Muscle of leg (tissue), 11 donors: ENCODE results near the gene SMOC2. TPM values are rescaled to one million over a fixed set of nuclear protein-coding genes. Genes with fewer than 3 reads are reported as not detected.
A peak's percentile ranks its signal among the peaks of the same experiment; 100 is the strongest.

Experiments used
- DNase-seq: peaks from one replicate; pipeline ENCODE4 v3.0.0; 2013
- H3K27ac ChIP-seq: one replicate; pipeline ENCODE4 v1.5.1; 2013; ENCODE audit warnings: mild to moderate bottlenecking, low read length, control low read depth
- H3K27me3 ChIP-seq: one replicate; pipeline ENCODE4 v1.6.1; 2013; ENCODE audit warnings: low read length; ENCODE audit not compliant: control insufficient read depth, insufficient read depth
- H3K36me3 ChIP-seq: one replicate; pipeline ENCODE4 v1.6.1; 2013; ENCODE audit warnings: low read length; ENCODE audit not compliant: control insufficient read depth, insufficient read depth
- H3K4me1 ChIP-seq: one replicate; pipeline ENCODE4 v1.6.1; 2013; ENCODE audit warnings: low read length; ENCODE audit not compliant: control insufficient read depth, insufficient read depth
- H3K4me3 ChIP-seq: one replicate; pipeline ENCODE4 v1.5.1; 2013; ENCODE audit warnings: low read length, control low read depth
- H3K9me3 ChIP-seq: replicated peaks from 2 replicates; pipeline ENCODE4 v1.6.1; 2013; ENCODE audit warnings: low read depth, low read length; ENCODE audit not compliant: control insufficient read depth
- WGBS: methylation state at CpG from one replicate; pipeline ENCODE4 v1.1.5; 2013; ENCODE audit warnings: missing lambda C conversion rate; ENCODE audit not compliant: insufficient coverage; 5-methylcytosine and 5-hydroxymethylcytosine counted together
- polyA plus RNA-seq, 8 donors: library from polyadenylated mRNA; unstranded; fragments of 120-200 nt; gene quantifications; one replicate each; pipeline versions ENCODE4 v1.2.1 to v1.2.3, GENCODE V29; 2013; ENCODE audit warnings: inconsistent platforms in 1 of 8, low replicate concordance in 1 of 8; ENCODE audit not compliant: insufficient read length in 8 of 8, insufficient read depth in 1 of 8
- total RNA-seq: library from RNA; stranded (reverse); fragments of 120-200 nt; gene quantifications from one replicate; pipeline ENCODE4 v1.2.4, GENCODE V29; 2013

The SMOC2 gene
- total and polyA plus RNA-seq, 9 donors, result 58.0 to 109 (median 78.9) TPM

- Histone ChIP-seq H3K36me3 (no peaks in the 10 kb centered on the region), H3K9me3 (no peaks in the 10 kb centered on the region), H3K4me1 (no peaks in the 10 kb centered on the region), H3K27ac (no peak overlapping the region), H3K27me3 (peaks cover 2% of the 10 kb centered on the region), H3K4me3 (no peak overlapping the region)
- 87% methylated on average over 3 of the region's 8 CpGs for WGBS
- no peak for DNase-seq
Observed at GRCh38 chr6:168507730-168508129, 66.7 kb downstream of the SMOC2 start.

GRCh38 chr6:168508903-168509302 lies 67.9 kb downstream of the SMOC2 start:
- Histone ChIP-seq H3K27ac (no peak overlapping the region), H3K4me1 (peaks cover 3% of the 10 kb centered on the region), H3K36me3 (no peaks in the 10 kb centered on the region), H3K27me3 (peaks cover 2% of the 10 kb centered on the region), H3K4me3 (no peak overlapping the region), H3K9me3 (no peaks in the 10 kb centered on the region)
- no peak for DNase-seq
- 87% methylated on average over 9 of the region's 12 CpGs for WGBS

GRCh38 chr6:168513766-168514165 lies 72.8 kb downstream of the SMOC2 start:
- peaks cover 7% of the 10 kb centered on the region for H3K4me1 ChIP-seq
- H3K36me3 ChIP-seq, result no peaks in the 10 kb centered on the region
- 27% methylated on average over 3 of the region's 8 CpGs for WGBS
- H3K9me3 ChIP-seq, result no peaks in the 10 kb centered on the region
- no peak overlapping the region for H3K4me3 ChIP-seq
- no peak for DNase-seq
- H3K27ac ChIP-seq, result no peak overlapping the region
- peaks cover 2% of the 10 kb centered on the region for H3K27me3 ChIP-seq

- Histone ChIP-seq H3K4me1 (peaks cover 7% of the 10 kb centered on the region), H3K27me3 (peaks cover 2% of the 10 kb centered on the region), H3K36me3 (no peaks in the 10 kb centered on the region), H3K27ac (no peak overlapping the region), H3K9me3 (no peaks in the 10 kb centered on the region), H3K4me3 (no peak overlapping the region)
- DNase-seq, result peak; percentile 85
- 37% methylated on average over 4 of the region's 10 CpGs for WGBS
Observed at GRCh38 chr6:168514216-168514615, 73.2 kb downstream of the SMOC2 start.

GRCh38 chr6:168515376-168515775 lies 74.4 kb downstream of the SMOC2 start:
- no peaks in the 10 kb centered on the region for H3K9me3 ChIP-seq
- no peak overlapping the region for H3K4me3 ChIP-seq
- no peak for DNase-seq
- 64% methylated on average over 15 of the region's 16 CpGs for WGBS
- H3K4me1 ChIP-seq, result peaks cover 7% of the 10 kb centered on the region
- H3K36me3 ChIP-seq, result no peaks in the 10 kb centered on the region
- no peak overlapping the region for H3K27ac ChIP-seq
- no peaks in the 10 kb centered on the region for H3K27me3 ChIP-seq

GRCh38 chr6:168516944-168517741 lies 76.2 kb downstream of the SMOC2 start:
- no peaks in the 10 kb centered on the region for H3K9me3 ChIP-seq
- peaks cover 7% of the 10 kb centered on the region for H3K4me1 ChIP-seq
- 80% methylated on average over 36 of the region's 37 CpGs for WGBS
- no peak overlapping the region for H3K4me3 ChIP-seq
- no peaks in the 10 kb centered on the region for H3K36me3 ChIP-seq
- no peak overlapping the region for H3K27ac ChIP-seq
- no peaks in the 10 kb centered on the region for H3K27me3 ChIP-seq
- DNase-seq, result no peak

- H3K36me3 ChIP-seq, result no peaks in the 10 kb centered on the region
- 84% methylated on average over 35 of the region's 39 CpGs for WGBS
- no peaks in the 10 kb centered on the region for H3K9me3 ChIP-seq
- H3K27ac ChIP-seq, result no peak overlapping the region
- DNase-seq, result no peak
- no peak overlapping the region for H3K4me3 ChIP-seq
- peaks cover 7% of the 10 kb centered on the region for H3K4me1 ChIP-seq
- H3K27me3 ChIP-seq, result no peaks in the 10 kb centered on the region
Observed at GRCh38 chr6:168517742-168518347, 76.9 kb downstream of the SMOC2 start.

- H3K9me3 ChIP-seq, result no peaks in the 10 kb centered on the region
Observed at GRCh38 chr6:168518348-168518745, 77.4 kb downstream of the SMOC2 start.

GRCh38 chr6:168518867-168519266 lies 77.9 kb downstream of the SMOC2 start:
- WGBS, result 97% methylated on average over 19 of the region's 21 CpGs
- Histone ChIP-seq H3K9me3 (no peaks in the 10 kb centered on the region), H3K4me1 (peaks cover 4% of the 10 kb centered on the region), H3K4me3 (no peak overlapping the region), H3K27ac (no peak overlapping the region), H3K27me3 (no peaks in the 10 kb centered on the region), H3K36me3 (no peaks in the 10 kb centered on the region)
- DNase-seq, result no peak

More at GRCh38 chr6:168518348-168518745, 77.4 kb downstream of the SMOC2 start:
- peaks cover 7% of the 10 kb centered on the region for H3K4me1 ChIP-seq
- DNase-seq, result no peak
- no peak overlapping the region for H3K4me3 ChIP-seq
- no peaks in the 10 kb centered on the region for H3K27me3 ChIP-seq
- WGBS, result 100% methylated on average over 4 of the region's 4 CpGs
- no peaks in the 10 kb centered on the region for H3K36me3 ChIP-seq
- H3K27ac ChIP-seq, result no peak overlapping the region

GRCh38 chr6:168520233-168520632 lies 79.2 kb downstream of the SMOC2 start:
- no peak for DNase-seq
- Histone ChIP-seq H3K4me3 (no peak overlapping the region), H3K36me3 (no peaks in the 10 kb centered on the region), H3K9me3 (no peaks in the 10 kb centered on the region), H3K4me1 (peaks cover 7% of the 10 kb centered on the region), H3K27me3 (no peaks in the 10 kb centered on the region), H3K27ac (no peak overlapping the region)
- 93% methylated on average over 9 of the region's 10 CpGs for WGBS
